Cardiac septum (tissue), 1 donor: Measurements from ENCODE around the gene SLC39A13. TPM values are rescaled to one million over a fixed set of nuclear protein-coding genes. Genes with fewer than 3 reads are reported as not detected.
A peak's percentile ranks its signal among the peaks of the same experiment; 100 is the strongest.

Experiments
- DNase-seq: peaks from one replicate; pipeline ENCODE4 v3.0.0-alpha.2; 2020; ENCODE audit warnings: low spot score
- intact Hi-C: fragments of 100-400 bp; cut with DNase I; formaldehyde crosslinking; loops from one replicate; pipeline ENCODE4 v1.14.0; 2022
- total RNA-seq: library from RNA; stranded (reverse); fragmentation: NEBNext Ultra II Directional; extraction: Animal tissue kit (Norgen Biotek cat#: 25700); gene quantifications from one replicate; pipeline ENCODE4 v1.2.1, GENCODE V29; 2021
- donor health status: DM: no; HTN: no; CAD: no.

The SLC39A13 gene
- total RNA-seq, 1 donor from 2014 or later, result 72.2 TPM

DNA sequence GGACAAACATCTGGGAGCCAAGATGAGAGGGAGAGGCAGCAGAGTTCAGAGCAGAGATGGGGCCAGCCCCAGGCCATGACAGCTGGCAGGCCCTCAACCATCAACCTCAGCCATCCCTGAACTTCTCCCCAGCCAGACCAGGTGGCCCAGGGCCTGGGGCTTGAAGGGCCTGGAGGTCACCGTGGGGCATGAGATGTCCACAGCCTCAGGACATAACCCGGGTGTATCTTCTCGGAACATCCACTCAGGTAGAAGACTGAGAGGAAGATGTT lies 12.4 kb upstream of the SLC39A13 start:
- intact Hi-C loops, result no loop called here
- DNase-seq, result no peak

DNA sequence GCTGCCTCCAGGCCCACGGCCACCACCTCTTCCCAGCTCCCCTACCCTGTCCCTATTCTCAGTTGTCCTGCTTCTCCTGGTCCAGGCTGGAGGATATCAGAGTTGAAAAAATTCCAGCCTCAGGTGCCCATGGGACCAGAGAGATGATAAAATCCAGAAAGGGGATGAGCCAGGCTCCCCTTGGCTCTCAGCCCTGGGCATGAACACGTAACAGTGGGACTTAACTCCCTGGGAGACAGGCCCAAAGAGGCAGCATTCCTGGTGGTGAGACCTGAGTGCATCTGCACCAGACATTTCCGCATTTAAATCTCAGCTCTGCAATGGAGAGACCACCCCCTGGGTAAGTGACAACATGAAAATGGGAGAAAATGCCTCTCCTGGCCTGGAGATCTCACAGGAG lies 10.4 kb upstream of the SLC39A13 start:
- no peak for DNase-seq
- intact Hi-C loops, result no loop called here

DNA sequence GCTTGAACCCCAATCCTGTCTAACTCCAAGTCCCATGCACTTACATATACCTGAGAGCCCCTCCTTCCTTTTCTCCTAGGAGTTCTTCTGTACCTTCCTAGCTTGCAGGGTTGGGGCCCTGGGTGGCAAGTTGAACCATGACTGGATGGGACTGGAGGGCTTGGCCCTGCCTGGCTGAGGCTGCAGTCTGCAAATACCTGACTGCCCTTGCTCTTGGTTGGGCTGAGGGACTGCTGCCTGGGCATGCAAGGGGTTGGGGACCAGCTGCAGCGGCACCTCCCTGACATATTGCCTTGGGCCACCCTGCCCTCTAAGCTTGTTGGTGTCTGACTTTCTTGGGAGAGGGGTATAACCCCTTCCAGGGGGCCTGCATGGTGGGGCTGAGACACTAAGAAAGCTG lies 9.8 kb upstream of the SLC39A13 start:
- intact Hi-C loops, result no loop called here
- no peak for DNase-seq

DNA sequence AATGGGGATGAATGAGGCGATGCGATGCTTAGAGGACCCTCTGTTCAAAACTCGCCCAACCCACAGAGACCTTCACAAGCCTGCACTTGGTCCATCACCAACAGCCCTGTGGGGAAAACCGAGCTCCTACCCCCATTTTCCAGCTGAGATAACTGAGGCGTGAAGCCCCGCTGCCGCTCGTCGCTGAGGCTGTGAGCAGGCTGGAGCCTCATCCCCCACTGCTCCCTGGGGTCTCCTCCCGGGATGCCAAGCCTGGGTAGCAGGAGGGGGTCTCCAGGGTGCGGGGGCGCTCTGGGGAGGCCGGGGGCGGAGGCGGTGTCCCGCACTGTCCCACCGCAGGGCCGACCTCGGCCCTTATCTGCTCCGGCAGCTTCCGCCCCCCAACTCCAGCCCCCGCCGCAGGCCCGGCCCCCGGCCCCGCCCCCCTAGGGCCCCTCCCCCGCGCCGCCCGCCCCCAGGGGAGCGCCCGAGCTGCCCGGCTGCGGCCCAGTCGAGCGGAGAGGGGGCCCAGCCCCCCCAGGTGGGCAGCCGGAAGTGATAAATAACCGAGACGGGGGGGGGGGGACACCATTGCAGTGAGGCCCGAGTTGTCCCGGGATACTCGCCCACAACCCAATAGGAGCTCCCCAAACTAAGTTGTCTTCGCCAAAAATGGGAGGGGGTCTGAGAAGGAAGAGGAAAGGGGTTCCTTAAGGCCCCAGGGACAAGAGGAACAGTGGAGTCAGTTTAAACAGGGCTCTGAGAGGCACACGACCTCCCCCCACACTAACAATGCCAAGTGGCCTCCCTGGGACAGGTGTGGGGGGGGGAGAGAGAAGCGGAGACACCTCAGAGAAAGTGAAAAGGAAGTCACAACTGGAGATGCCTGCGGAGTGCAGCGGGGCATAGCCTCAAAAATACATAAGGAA lies 8.3 kb upstream of the SLC39A13 start:
- no peak for DNase-seq
- intact Hi-C loops, result loop anchor here (2.0 kb wide), 1 partner anchor 25 kb away; no protein-coding TSS in a partner anchor

DNA sequence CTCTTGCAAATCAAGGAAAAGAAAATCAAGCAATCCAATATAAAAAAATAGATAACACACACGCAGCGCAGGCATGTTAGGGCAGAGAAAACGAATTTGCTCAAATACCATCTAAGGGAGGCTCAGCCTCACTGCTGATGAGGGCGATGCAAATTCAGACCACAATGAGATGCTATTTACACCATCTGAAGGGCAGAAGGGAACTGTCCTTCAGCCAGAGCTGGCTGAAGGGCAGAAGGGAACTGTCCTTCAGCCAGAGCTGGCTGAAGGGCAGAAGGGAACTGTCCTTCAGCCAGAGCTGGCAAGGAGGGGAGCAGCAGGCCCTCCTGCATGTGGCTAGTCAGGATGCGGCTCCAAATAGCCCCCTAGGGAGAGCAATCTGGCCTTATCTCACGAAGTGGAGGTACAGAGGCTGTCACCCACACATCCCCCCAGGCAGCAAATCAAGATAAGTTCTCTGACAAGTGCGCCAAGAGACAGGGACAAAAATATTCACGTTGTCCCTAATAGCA lies 7.6 kb upstream of the SLC39A13 start:
- intact Hi-C loops, result loop anchor here (2.0 kb wide), 1 partner anchor 26 kb away; no protein-coding TSS in a partner anchor

DNA sequence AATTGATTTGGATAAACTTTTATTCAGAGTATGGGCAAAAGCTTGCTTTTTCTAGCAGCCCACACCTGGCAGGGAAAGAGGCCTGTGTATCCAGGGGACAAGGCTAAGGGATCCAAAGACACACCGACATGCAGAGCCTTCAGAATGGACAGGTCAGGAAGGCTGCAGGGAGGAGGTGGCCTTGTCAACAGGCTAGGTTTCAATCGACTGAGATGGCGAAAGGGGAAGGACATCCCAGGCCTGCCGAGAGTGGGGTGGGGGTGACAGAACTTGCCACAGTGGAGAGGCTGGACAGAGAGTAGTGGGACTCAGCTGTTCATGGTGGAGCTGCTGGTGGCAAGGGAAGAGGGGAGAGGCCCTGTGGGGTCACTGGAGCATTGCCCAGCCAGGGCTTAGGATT lies 5.3 kb upstream of the SLC39A13 start:
- no peak for DNase-seq
- intact Hi-C loops, result no loop called here

More for the DNA sequence above, 7.6 kb upstream of the SLC39A13 start:
- DNase-seq, result no peak

DNA sequence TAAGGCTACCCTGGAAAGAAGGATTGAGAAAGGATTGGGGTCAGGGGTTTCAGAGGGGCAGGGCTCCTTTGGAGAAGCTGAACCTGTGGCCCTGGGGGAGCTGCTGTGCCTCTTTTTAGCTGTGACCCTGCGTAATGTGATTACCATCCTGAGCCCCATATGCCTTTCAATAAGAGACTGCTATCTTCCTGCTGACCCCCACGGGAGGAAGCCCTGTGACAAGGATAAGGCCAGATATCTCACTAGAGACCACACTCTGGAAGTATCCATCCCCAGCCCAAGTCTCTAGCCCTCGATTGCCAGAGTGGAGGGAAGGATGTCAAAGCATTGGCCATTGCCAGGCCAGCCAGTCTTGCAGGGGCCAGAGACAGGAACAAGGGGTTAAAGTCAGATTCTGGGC lies 4.8 kb upstream of the SLC39A13 start:
- intact Hi-C loops, result no loop called here
- DNase-seq, result no peak

DNA sequence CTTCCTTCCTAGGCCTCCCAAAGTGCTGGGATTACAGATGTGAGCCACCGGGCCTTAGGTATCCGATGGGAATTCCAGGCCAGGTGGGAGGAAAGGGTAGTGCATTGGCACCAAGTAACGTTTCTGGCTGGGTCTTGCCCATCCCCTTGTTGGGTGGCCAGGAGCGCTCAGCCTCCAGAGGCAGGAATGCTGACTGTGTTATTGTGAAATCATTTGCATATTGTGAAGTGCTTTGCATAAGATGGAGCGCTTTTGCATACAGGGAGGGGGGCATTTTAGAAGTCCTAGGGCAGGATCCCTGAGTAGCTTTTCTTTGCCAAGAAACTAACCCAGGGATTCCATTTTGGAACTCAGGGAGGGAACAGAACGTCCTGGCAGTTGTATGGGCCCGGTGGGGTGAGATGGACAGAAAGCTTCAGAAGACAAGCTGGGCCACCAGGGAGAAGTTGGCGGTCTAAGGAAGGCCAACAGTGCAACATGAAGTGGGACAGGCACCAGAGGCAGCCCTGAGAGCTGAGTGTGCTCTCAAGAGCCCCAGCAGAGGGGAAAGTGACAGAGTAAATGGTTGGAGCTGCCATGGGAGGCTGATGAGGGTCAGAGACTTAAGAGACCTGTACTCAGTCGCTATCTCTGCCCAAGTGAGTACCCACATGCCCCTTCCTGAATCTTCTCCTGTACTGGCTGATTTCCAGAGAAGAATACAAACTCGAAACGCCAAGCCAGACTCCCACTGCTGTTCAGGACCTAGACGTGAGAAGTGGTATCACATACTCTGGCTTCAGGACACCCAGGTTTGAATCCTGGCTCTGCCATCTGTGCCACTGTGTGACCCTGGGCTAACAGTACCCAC lies 1.3 kb upstream of the SLC39A13 start:
- intact Hi-C loops, result loop anchor here (5.0 kb wide), 1 partner anchor 230 kb away; the partner anchor contains the start of gene ARFGAP2
- no peak for DNase-seq

DNA sequence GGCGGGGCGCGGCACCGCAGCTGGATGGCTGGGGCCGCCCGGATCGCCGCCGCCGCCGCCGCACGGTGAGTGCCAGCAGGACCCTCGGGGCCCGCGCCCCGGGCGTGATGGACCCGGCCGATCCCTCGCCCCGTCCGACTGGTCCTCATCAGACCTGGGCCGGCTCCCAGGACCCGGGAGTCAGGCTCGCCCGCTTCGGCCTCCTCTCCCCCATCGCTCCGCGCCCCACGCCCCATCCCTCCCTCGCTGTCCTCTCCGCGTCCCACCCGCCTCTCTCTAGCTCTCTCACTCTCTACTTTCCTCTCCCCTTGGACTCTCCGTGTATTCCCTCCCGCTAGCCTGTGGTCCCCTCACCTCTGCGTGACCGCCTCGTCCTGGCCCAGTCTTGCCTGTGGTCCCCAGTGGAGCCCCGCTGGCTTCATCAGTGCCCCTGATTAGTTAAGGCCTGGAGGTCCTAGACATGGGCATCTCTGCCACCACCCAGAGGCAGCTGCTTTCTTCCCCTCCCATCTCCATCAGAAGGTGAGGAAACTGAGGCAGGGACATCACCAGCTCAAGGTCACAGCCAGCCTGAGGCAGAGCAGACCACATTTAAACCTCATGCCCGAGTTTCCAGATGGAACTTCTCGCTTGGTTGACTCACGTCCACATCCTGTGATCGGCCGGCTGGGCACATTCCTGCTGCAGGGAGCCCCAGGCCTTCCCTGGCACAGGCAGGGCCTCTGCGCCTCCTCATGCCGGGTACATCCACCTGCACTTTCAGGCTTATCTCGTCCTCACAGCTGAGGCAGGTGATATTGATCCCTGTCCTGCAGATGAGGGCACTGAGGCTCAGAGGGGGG lies 429 bp downstream of the SLC39A13 start:
- no peak for DNase-seq
- intact Hi-C loops, result loop anchor here (2.0 to 5.0 kb wide), 4 partner anchors 18 to 232 kb away; partner anchors contain the start of genes ARFGAP2 and PSMC3

DNA sequence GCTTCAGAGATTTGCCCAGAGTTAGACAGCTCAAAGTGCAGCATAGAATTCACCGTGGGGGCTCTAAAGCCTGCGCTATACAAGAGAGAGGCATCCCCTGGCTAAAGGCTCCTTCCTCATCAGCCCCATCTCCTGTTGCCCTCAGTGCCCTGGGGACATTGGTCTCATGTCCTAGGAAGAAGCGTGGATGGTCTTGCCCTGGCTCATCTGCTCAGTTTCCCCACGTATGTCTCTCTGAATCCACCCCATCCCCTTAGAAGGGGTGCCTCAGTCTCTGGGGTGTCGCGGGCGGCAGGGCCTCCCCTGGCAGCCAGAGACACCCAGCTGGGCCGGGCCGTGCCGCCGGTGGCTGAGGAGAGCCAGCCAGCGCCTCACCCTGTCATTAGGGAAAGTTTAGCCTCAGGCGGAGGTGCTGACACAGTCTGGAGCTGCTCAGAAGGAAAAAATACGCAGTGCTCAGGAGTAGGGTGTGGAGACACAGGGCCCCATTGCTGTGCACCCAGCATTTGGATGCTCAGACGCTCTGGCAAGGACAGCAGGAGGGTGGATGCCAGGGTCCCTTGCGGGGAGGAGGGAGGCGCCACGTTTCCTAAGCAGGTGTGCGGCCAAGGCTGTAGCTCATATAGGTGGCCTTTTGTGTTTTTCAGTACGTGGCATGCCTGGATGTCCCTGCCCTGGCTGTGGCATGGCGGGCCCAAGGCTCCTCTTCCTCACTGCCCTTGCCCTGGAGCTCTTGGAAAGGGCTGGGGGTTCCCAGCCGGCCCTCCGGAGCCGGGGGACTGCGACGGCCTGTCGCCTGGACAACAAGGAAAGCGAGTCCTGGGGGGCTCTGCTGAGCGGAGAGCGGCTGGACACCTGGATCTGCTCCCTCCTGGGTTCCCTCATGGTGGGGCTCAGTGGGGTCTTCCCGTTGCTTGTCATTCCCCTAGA lies 1.3 kb downstream of the SLC39A13 start:
- intact Hi-C loops, result loop anchor here (2.0 to 5.0 kb wide), 4 partner anchors 17 to 232 kb away; partner anchors contain the start of genes ARFGAP2 and PSMC3

DNA sequence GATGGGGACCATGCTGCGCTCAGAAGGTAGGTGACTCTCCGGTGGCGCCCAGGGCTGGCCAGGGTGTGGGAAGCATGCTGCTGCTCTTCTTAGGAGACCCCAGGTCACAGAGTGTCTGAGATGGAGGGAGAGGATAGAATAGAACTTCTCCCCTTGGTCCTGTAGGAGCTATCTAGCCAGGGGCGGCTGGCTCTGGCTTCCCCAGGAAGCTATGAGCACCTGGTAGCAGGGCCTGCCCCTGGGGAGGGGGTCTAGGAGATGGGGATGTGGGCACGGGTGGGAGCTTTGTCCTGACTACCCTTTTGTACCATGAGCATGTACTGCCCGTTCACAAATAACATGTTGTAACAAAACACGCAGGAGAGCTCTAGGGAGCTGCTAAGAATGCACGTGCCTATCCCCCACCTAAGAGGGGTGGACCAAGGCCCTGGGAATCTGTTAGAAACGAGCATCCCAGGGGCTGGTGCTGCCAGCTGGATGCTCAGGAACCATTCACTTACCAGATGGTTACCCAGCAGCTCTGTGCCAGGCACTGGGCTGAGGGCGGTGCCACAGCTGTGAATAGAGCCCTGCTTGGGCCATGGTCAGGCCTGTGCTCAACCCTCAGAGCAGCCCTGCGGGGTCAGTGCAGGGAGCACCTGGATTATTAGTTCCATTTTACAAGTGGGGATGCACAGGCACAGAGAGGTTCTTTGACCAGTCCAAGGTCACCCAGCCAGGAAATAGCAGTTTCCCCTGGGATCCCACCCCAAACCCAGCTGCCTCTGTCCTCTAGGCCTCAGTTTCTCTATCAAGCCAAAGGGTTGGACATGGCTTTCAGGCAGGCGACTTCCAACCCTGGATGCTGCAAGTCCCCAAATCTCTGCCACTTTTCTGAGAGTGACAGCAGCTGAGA lies 2.2 kb downstream of the SLC39A13 start:
- intact Hi-C loops, result no loop called here
- no peak for DNase-seq

More for the DNA sequence above, 1.3 kb downstream of the SLC39A13 start:
- DNase-seq, result no peak

DNA sequence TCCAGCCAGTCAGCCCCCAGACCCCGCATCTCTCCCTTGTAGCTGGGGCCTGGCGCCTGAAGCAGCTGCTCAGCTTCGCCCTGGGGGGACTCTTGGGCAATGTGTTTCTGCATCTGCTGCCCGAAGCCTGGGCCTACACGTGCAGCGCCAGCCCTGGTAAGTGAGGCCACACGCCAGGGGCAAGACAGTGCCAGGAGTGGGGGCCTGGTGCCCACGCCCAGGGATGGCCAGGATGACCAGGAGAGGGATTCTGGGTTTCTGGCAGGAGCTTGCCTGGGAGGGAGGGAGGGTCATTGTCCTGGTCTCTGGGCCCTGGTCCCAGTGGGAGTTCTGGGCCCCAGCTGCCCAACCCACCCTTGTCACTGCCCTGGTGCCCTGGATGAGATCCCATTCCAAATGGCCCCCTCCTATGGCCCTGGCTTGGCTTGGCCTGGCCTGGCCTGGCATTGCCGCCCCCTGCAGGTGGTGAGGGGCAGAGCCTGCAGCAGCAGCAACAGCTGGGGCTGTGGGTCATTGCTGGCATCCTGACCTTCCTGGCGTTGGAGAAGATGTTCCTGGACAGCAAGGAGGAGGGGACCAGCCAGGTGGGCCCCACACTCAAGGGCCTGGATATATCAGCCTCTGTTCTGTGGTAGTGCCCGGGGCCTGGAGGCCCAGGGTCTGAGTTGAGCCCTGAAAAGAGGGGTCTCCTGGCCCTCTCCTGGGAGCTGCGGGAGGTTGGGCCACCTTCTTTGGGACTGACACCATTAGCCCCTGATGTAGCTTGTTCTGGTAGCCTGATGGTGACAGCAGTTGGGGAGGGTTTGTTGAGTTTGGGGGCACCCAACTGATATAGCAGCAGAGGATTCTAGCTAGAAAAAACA lies 3.7 kb downstream of the SLC39A13 start:
- DNase-seq, result peak; percentile 88
- intact Hi-C loops, result no loop called here

DNA sequence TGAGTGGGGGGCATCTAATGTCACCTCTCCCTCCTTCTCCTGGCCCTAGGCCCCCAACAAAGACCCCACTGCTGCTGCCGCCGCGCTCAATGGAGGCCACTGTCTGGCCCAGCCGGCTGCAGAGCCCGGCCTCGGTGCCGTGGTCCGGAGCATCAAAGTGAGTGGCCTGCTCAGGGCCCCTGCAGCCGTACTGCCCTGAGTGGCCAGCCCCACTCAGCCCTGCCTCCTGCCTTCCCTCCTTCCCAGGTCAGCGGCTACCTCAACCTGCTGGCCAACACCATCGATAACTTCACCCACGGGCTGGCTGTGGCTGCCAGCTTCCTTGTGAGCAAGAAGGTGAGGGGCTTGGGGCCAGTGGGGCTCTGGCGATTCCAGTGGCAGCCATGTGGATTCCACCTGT lies 5.0 kb downstream of the SLC39A13 start:
- intact Hi-C loops, result no loop called here
- DNase-seq, result no peak

DNA sequence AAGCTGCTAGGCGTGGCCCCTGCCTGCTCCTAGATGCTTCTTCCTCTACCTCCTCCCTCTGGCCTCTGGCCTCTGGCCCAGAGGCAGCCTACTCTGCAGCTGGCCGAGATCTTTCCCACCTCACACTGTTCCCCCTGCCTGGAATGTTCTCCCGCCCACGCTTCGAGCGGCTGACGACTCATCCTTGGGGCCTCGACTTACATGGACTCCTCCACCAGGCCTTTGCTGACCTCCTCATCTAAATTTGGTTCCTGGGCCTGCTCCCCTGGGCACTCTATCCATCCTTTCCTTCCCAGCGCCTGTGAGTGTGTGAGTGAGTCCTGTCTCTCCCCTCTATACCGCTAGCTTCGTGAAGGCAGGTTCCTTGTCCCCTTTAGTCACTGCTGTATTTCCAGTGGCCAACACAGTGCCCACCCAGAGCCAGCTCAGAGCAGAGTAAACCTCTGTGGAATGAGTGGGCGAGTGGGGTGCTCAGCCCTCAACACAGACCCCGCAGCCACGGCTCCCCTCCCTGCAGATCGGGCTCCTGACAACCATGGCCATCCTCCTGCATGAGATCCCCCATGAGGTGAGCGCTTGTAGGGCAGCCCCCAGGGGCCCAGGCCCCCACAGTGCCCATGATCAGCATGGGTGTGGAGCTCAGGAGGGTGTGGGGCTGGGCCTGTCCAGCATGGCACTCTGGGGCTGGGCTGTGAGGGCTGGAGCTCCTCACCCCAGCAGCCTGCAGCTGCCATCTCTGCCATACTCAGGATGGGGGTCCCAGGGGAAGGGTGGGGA lies 5.7 kb downstream of the SLC39A13 start:
- intact Hi-C loops, result no loop called here
- DNase-seq, result no peak

DNA sequence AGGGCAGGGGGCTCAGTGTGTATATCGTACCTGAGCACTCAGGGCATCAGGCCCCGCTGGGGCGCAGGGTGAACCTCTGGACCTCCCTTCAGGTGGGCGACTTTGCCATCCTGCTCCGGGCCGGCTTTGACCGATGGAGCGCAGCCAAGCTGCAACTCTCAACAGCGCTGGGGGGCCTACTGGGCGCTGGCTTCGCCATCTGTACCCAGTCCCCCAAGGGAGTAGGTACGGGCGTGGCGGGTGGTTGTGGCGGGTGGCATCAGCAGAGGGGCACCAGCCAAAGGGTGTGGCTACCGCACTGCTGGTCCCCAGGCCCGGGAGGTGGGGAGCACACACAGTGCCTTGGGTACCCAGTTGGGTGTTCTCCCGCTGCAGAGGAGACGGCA lies 6.3 kb downstream of the SLC39A13 start:
- DNase-seq, result no peak
- intact Hi-C loops, result no loop called here
